HG03097 (cell line): ENCODE results near the gene RSPO3.
"Not testable (repeated sequence)": the region's sequence is repeated elsewhere in the genome, so short reads cannot be mapped to it uniquely, and the experiment has no call there.

Source experiments
- ATAC-seq: cut with Tn5 transposase; IDR thresholded peaks from one replicate; pipeline ENCODE4 v1.9.1; 2021; ENCODE audit not compliant: unreplicated experiment, low FRiP score

Gene RSPO3

GRCh38 chr6:127199470-127199869, 81.0 kb downstream of the RSPO3 start:
- ATAC-seq = no peak

DNA sequence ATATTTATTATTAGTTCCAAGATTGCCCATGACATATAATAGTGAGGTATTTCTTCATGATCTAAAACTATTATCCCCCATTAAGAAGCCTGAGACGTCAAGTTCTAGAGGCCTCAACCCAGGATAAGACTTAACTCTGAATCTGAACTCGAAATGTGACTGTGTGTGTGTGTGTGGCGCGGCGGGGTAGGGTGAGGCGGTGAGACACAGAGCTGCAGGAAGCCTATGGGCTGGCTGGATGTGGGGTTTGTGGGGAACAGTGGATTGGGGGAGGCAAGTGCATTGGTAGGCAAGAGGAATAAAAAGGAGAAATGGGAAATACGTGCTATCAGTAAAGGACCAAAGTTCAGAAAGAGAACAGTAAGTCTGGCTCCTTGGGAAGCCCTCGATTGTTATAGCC, 81.6 kb downstream of the RSPO3 start:
- ATAC-seq = no peak

DNA sequence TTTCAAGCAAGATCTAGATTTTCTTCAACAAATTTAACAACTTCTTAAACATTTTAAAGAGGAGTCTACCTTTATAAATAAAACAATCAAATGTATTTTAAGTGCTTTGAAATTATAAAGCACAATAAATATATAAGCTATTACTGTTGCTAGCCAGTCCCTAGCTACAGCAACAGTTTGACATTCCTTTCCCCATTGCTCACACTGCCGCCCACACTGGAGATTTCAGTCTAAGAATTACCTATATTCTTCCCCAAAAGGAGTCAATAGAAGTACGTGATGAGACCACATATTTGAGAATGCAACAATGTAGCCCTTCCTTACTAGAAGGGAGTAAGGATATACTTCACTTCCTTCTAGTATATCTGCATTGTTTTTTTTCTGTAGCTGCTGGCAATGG, 82.8 kb downstream of the RSPO3 start:
- ATAC-seq = no peak

DNA sequence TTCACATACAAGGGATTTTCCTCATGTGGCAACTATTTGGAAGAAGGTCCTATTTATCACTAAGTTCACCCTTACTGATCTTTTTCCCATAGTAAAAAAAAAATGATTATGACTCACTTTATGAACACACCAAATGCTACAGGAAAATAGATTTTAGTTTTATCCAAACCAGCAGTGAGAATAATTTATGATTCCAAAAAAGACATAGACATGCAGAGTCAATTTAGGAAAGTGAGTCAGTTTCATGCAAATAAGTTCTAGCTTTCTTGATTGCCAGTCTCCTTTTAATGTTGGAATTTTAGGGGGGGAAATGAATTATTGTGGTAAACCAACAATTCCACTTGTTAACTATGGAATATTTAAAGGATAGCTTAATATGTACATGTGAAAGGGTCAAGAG, 84.2 kb downstream of the RSPO3 start:
- ATAC-seq = no peak

GRCh38 chr6:127204281-127204680, 85.8 kb downstream of the RSPO3 start:
- ATAC-seq = no peak

GRCh38 chr6:127205036-127205435, 86.6 kb downstream of the RSPO3 start:
- ATAC-seq = no peak

- ATAC-seq = no peak
Measured at GRCh38 chr6:127206531-127207095, 88.1 kb downstream of the RSPO3 start.

DNA sequence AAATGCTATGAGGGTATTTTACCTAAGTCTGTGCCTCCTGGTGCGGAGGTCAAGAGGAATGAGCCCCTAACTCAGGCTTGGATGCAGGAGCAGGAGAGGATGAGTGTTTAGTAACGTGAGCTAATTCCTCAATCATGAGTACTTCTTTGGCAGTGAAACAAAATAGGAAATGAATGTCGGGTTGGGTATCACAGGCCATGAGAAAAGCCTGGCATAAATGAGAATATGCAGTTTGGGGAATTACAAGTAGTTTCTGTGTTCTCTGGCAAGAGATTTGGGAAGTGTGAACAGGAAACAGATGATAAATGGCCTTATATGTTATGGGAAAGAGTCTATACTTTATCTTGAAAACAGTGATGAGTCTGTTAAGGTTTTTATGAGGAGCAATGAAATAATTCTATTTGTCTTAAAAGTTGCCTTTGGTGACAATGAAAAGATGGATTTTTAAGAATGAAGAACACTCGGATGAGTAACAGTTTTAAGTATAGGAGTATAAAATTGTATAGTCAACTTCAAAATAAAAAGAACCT, 89.2 kb downstream of the RSPO3 start:
- ATAC-seq = no peak

DNA sequence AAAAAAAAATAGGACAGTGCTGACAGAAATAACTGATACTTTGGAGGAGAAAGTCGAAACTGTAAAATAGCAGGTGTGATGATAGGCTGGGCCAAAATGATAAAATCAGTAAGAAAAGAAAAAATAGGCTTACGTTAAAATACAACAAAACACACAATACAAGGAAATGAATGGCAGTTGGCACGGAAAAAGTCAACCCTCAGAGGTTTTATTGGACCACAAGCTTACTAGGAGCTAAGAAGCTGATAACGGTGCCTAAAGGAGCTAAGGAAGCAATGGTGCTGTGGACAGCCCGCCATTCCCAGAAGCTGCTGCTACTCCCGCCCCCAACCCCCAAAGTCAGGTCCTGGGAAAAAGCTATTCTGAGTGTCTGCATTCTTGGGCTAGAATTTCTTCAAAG, 92.3 kb downstream of the RSPO3 start:
- no peak for ATAC-seq

DNA sequence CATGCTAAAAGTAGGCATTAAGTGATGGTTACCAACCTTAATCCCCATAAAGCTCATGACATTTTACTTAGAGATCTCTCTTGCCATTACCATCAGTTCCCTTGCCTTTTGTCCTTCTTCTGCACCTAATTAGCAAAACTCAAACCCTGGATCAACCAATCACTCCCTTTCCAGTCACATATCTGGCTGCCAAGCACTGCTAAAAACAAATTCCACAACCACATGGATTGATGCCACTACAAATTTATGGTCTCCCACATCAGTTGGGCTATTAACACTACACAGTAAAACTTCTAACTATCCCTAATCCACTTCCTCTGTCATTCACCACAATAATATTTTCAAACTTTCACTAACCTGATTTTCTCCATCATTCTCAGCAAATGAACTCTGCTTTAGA, 93.9 kb downstream of the RSPO3 start:
- no peak for ATAC-seq

- not testable (repeated sequence) for ATAC-seq
Measured at GRCh38 chr6:127214032-127214431, 95.6 kb downstream of the RSPO3 start.

DNA sequence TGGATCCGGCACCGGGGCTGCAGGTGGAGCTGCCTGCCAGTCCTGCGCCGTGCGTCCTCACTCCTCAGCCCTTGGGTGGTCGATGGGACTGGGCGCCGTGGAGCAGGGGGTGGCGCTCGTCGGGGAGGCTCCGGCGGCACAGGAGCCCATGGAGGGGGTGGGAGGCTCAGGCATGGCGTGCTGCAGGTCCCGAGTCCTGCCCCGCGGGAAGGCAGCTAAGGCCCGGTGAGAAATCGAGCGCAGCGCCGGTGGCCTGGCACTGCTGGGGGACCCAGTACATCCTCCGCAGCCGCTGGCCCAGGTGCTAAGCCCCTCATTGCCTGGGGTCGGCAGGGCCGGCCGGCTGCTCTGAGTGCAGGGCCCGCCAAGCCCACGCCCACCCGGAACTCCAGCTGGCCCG, 96.1 kb downstream of the RSPO3 start:
- not testable (repeated sequence) for ATAC-seq

DNA sequence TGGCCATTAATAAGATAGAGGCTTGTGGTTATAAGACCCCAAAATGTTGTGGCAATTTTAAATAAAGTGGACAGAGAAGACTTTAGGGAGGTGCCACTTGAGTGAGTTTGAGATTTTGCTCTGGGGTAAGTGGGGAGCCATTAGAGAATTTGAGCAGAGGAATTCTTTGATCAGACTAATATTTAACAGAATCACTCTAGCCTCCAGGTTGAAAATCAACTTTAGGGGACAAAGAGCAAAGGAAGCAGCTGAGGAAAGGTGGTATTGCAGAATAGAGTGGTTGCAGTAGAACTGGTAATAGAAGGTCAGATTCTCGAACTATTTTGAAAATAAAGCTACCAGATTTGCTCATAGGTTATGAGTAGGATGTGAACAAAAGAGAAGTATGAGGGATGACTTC, 97.5 kb downstream of the RSPO3 start:
- no peak for ATAC-seq

DNA sequence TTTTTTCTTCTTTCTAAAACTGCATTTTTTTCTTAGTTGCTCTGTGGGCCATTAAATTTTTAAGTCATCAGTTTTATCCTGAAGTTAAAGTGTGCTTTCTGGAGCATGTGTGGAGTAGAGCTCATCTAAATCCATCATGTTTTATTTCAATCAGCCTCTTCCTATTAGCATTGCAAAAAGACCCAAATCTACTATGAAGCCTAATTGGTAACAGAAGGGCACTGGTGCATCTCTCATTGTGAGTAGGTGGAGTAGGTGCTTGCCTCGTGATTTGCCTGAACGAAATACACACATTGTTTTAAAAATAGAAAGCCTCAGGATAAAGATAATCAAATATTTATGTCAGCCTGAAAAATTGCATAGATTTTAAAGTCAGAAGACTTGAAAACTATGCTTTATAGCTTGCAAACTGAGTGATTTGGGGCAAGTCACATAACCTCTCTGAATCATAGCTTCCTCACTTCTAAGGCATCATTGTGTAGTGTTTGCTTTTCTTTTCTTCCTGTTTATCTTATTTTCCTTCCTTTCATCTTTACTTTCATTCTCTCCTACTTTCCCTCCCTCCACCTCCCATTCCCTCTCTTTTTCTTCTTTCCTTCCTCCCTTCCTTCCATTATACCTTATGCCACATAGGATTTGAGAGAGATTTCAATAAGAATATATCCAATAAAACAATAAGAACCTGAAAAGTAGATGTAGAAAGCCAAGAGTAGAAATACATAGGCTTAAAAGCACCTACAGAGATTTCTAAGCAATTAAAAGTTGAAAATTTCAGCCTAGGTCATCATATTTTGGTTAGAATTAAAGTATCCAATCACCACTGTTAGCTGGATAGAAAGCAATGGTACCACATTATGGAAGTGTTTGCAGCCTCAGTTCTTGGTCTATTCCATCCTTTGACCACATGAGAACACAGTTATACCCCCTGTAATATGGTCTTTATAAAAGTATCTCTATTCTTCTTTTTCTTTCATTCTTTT, 98.6 kb downstream of the RSPO3 start:
- ATAC-seq = no peak

DNA sequence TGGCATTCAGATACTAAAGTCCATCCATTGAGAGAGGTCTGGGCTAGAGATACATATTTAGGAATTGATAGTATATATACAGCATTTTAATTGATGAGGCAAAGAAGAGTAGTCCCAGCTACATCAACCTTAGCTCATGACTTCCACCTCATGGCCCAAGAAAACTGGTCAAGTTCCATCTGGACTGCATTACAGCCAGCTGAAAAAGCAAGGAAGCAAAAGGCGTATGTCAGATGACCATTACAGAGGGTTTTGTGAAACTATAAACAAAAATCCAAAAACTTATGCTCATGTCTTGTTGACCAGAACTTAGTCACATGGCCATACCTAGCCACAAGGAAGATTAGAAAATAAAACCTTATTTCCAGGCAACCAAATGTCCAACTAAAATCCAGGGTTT, 101.4 kb downstream of the RSPO3 start:
- no peak for ATAC-seq

DNA sequence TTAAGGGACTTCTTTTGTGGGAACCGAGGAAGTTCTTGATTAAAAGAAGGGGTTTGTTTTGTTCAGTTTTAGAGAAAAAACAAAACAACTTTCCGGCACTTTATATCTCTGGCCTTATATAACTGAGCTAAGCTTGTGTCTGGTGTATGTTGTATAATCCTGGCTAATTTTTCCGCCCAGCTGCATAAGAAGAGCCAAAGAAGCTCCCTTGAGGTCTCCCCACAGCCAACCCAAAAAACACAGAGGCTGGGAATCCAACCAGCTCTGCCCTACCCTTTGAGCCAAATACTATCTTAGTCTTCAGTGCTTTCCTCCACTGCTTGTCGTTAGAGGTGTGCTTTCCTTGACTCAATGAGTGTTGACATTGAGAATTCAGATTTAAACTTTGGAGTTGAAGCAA, 102.7 kb downstream of the RSPO3 start:
- ATAC-seq = no peak

- no peak for ATAC-seq
Measured at GRCh38 chr6:127222418-127222817, 103.9 kb downstream of the RSPO3 start.

DNA sequence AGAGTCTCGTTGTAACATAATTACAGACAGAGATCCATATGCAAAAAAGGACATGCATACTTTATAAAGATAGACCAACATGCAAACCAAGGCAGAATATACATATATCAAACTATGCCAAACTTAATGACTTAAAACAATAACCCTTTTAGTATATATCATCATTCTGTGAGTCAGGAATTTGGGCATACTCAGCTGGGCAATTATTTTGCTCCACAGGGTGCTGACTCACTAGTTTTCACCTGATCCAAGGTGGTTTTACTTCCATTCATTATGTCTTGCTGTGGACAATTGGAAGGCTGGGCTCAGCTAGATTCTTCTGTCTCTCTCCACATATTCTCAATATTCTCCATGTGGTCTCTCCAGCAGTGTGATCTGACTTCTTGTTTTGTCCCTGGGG, 107.0 kb downstream of the RSPO3 start:
- ATAC-seq = no peak

DNA sequence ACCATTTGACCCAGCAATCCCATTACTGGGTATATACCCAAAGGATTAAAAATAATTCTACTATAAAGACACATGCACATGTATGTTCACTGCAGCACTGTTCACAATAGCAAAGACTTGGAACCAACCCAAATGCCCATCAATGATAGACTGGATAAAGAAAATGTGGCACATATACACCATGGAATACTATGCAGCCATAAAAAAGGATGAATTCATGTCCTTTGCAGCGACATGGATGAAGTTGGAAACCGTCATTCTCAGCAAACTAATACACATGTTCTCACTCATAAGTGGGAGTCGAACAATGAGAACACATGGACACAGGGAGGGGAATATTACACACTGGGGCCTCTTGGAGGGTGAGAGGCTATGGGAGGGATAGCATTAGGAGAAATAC, 115.3 kb downstream of the RSPO3 start:
- ATAC-seq = not testable (repeated sequence)

- no peak for ATAC-seq
Measured at GRCh38 chr6:127243501-127243900, 125.0 kb downstream of the RSPO3 start.
